NCI-H748 treated with DMSO at 0.1 percent for 48 hours (cell line): ENCODE measurements around the gene TADA3.

ENCODE experiments used
- DNase-seq: peaks from one replicate; lab custom pipeline; 2025; lab: John Stamatoyannopoulos, UW

The TADA3 gene, protein sequence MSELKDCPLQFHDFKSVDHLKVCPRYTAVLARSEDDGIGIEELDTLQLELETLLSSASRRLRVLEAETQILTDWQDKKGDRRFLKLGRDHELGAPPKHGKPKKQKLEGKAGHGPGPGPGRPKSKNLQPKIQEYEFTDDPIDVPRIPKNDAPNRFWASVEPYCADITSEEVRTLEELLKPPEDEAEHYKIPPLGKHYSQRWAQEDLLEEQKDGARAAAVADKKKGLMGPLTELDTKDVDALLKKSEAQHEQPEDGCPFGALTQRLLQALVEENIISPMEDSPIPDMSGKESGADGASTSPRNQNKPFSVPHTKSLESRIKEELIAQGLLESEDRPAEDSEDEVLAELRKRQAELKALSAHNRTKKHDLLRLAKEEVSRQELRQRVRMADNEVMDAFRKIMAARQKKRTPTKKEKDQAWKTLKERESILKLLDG

DNA sequence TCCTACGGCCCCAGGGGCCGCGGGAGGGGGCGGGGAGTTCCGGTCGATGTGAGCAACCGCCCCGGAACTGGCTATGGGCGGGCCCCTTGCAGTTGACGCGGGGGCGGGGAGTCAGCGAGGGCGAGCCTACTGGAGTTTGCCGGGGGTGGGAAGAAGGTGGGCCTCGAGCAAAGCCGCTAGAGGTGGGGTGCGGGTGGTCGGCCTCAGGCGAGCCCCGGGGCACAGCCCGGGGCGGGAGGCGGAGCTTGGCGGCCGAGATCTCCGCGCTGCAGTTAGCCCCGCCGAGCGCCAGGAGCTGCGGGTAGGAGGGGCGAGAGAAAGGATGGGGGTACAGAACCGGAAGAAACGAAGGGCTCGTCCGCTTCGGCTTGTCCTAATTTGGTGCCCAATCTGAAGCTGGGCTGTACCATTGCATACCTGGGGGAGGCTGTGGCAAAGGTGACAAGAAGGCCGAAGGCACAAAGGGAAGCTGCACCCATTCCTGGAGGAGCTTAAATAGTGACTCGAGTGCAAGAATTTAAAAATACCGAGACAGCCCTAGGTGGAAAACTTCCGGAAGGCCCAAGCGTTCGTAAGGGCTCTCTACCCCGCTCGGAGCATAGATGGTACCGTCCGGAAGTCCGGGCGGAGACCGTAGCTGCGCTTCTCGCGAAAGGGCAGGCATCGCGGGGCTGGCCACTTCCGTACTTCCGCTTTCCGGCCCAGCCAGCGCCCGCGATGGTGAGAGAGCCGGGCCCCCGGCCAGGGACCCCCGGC lies at the start of gene TADA3, which contains the start of gene ARPC4:
TADA3 (minus strand) TSS at position 69 of the 756 bp plus-strand sequence. CDS start 1,007 bp downstream, outside the sequence.
ARPC4 (plus strand) TSS at position 678 of the 756 bp plus-strand sequence; CDS start at position 718, 40 bp downstream.
- peak; percentile 76 for DNase-seq

DNA sequence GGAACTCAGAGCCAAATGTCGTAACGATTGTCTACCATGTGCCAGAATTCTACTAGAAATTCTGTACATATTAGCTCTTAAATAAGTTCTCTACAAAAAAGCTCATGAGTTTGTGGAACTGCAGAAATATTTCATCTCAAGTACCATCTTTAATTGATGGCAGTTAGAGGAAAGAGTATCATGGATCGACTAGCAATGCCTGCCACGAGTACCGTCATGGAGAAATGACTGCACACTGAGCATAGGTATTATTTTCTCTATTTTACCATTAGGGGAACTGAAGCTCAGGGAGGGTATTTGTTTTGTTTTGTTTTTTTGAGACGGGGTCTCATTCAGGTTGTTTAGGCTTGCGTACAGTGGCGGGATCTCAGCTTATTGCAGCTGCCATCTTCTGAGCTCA lies 48.7 kb upstream of the TADA3 start:
- DNase-seq, result no peak

DNA sequence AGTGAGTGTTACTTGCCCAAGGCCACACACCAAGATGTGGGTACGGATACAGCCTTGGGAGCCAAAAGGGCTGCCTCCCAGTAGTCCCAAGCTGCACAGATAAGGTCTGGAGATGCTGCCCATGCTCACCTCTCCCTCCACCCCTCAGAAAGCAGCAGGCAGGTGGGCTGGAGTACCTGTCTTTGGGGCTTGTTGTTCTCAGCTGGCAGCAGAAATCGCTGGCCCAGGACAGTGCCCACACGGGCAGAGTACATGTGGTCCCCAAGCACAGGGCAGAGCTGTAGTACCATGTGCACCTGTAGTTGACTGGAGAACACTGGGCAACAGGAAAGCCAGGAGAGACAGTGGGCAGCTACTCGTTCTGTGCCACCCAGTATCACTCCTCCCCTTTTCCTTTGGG lies 46.6 kb upstream of the TADA3 start:
- no peak for DNase-seq

DNA sequence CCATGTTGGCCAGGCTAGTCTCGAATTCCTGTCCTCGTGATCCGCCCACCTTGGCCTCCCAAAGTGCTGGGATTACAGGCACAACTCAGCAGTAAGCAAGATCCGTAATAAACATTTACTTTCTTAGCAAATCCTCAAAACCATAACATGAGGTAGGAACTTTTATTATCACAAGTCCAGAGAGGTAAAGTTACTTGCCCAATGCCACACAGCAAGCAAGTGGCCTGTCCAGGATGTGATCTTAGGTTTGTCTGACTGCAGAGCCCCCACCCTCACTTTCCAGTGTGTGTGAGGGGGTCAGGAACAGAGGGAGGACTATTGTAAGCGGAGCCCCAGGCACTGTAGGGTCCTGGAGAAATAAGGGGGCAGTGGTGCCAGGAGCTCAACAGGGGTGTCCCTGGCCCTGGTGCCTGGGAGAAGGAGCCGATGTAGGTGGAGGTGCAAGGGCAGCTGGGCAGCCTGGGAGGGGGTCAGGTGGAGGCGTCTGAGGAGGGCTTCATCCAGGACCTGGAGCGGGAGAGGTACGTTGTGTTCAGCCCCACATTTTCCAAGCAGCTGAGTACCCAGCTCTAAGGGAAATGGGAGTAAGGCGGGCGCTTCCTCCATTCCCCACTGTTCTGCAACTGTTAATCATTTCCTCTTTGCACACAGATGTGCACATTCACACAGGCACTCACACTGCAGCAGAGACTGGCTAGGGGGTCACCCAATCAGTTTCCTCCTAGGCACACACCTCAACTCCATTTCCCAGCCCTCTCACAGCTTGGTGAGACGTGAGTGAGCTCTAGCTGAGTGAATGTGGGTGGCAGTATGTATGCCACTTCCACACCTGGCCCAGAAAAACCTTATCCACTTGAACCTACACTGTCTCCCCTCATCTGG lies 45.7 kb upstream of the TADA3 start:
- DNase-seq, result no peak

DNA sequence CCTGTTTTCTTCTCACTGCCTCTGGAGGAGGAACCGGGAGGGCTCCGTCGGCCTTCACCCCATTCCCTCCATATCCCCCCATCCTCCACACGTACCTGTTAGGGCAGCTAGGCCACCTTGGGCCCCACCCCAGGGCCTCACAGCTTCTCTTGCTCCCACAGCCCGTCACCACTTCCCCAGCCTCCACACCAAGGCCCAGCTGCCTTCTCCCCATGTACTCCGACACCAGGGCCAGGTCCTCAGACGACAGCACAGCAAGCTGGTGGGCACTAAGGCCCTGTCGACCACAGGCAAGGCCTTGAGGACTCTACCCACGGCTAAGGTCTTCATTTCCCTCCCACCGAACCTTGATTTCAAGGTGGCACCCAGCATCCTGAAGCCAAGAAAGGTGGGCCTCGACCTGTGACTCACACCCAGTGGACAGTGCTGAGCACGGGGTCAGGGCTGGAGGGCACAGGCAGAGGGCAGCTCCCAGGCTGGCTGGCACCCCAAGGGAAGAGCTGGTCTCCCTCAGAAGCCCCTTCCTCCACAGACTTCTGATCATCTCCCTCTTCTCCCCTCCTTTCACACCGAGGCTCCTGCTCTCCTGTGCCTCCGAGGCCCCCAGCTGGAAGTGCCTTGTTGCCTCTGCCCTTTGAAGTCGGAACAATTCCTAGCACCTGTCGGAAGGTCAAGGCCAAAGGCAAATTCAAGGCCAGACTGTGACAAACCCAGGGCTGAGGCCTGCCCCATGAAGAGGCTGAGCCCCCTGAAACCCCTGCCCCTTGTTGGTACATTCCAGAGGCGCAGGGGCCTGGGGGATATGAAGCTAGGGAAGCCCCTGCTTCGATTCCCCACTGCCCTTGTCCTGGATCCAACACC lies 42.5 kb upstream of the TADA3 start:
- no peak for DNase-seq

DNA sequence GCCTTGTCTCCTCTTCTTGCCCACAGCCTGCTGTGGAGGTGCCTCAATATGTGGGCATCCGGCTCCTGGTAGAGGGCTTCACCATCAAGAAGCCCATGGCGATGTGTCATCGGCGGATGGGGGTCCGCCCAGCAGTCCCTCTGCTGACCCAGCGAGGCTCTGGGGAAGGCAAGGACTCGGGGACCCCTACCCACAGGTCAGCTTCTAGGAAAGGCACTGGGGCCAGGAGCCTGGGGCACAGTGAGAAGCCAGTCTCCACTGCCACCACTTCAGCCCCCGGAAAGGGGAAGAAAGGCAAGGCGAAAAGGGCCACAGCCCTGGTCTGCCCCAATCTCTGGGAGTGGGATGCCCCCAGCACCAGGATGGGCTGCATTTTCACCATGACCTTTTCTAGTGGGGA lies 40.8 kb upstream of the TADA3 start:
- DNase-seq, result no peak

DNA sequence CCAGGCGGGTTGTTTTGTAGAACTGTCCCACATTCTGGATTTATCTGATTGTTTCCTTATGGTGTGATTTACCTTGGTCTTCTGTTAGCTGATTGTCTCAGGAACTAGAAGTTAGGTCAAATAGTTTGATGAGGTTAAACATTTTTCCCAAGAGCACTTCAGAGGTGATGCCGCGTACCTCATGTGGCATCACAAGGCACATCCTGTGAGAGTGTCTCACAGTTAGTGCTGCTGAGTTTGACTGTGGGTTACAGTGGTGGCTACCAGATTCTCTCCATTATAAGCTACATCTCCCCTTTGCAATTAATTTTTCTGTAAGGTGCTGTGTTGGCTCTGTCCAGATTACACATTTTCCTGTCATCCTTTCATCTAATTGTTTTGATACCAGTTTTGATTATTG lies 39.0 kb upstream of the TADA3 start:
- no peak for DNase-seq

DNA sequence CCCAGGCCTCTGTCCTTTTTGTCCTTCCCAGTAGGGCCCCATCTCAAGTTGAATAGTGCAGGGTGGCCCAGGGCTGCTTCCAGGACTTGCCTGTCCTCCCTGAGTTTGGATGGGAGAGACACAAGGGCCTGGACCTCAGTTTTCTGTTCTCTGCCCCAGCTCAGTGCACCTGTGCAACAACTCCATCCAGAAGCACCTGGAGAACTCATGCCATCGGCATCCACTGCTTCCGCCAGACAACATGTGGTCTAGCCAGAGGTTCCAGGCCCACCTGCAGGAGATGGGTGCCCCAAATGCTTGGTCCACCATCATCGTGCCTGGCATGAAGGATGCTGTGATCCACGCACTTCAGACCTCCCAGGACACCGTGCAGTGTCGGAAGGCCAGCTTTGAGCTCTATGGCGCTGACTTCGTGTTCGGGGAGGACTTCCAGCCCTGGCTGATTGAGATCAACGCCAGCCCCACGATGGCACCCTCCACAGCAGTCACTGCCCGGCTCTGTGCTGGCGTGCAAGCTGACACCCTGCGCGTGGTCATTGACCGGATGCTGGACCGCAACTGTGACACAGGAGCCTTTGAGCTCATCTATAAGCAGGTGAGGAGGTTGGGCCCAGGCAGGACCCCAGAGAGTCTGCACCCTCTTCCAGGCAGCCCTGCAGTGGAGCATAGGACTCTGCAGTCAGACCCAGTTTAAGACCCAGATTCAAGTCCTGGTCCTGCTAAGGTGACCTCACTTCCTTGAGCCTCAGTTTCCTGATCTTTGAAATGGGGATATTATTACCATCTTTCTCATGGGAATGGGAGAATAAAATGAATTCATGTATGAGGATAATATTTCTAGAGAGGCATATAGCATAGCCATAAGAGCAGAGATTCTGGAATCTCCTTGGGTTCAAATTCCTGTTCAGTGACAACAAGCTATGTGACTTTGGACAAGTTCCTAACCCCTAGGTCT lies 36.8 kb upstream of the TADA3 start:
- DNase-seq, result no peak

DNA sequence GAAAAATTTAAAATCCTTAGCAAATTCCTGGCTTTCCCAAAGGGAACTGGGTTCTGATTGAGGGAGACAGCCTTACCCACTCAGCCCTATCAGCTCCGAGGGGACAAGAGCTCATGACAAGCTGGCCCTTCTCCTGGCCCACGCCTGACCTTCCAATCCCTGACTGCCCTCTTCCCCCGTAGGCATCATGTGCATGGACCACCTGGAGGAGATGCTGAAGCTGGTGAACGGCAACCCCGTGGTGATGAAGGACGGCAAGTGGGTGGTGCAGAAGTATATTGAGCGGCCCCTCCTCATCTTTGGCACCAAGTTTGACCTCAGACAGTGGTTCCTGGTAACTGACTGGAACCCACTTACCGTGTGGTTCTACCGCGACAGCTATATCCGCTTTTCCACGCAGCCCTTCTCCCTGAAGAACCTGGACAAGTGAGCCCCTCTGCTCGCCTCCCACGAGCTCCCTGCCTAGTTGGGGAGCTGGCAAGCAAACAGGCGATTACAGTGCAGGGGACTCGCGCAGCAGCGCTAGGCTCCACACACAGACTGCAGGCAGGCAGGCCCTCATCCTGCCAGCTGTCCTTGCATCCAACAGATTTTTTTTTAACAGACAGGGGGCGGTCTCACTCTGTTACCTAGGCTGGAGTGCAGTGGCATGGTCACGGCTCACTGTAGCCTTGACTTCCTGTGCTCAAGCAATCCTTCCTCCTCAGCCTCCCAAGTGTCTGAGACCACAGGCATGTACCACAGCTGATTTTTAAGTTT lies 34.7 kb upstream of the TADA3 start:
- DNase-seq, result no peak

DNA sequence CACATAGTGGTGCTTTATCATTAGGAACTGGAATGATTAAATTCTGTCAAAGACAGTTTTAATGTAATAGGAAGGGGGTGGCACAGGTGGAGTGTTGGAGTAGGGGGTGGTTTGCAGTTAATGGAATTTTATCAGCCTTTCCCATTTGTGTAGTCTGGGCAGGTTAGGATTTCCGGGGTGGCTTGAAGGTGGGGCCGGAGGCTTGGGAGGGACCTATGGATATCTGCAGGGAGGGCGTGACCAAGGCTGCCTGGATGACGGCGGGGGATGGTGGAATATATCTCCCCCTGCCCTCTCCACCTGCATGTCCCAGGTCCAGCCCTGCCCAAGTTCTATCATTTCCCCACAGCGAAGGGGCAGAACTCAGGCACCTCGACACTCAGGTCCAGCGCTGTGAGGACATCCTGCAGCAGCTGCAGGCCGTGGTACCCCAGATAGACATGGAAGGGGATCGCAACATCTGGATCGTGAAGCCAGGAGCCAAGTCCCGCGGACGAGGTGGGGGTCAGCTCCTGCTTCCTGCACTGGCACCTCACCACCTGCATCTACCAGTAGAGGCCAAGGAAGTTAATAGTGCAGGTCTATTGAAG lies 33.3 kb upstream of the TADA3 start:
- DNase-seq, result no peak

DNA sequence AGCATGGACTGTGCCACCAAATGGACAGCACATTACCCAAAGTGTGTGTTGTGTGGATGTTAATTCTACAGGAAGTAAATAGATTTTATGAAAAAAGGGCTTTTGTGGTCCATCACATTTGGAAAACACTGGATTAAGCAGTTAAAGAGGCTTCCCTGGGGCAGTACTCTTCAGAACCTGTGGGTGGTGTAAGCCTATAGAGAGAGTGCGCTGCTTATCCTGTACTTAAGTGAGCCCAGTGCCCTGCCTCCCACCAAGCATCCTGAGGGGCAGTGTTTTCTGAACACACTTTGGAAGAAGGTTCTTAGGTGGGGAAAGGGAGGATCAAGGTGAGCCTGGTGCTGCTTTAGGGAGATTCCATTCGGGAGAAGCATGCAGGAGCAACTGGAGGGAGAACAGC lies 28.7 kb upstream of the TADA3 start:
- DNase-seq, result no peak

DNA sequence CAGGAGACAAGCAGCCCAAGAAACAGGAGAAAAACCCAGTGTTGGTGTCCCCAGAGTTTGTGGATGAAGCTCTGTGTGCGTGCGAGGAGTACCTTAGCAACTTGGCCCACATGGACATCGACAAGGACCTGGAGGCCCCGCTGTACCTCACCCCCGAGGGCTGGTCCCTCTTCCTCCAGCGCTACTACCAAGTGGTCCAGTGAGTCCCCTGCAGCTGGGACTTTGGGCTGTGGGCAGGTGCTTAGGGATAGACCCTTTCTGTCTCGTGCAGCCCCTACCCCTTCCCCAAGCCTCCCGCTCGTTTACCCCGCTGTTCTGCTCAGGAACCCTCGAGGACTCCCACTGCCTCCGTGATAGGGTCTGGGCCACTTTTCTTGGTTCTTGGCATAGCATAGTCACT lies 28.3 kb upstream of the TADA3 start:
- DNase-seq, result no peak

DNA sequence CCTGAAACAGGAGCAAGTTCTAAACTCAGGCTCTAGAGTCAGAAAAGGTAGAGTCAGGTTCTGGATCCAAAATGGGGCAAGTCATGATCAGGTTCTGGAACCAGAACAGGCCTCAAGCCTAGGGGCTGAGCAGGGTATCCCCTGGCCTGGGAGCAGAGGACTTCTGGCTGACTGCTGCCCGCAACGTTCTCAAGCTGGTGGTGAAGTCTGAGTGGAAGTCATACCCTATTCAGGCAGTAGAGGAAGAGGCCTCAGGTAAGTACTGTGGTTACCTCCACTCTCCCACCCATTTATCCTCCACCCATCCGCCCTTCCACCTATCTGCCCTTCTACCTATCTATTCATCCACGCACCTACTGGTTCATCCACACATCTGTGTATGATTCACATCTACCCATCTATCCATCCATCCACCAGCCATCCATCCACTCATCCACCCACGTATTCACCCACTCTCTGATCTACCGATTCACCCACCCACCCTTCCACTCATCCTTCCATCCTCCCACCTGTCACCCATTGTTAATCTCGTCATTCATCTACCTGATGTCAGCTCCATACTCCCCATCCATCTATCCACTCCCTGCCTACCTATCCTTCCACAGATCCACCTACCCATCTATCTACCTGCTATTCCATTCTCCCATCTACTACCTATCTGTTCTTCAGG lies 26.5 kb upstream of the TADA3 start:
- DNase-seq, result no peak

DNA sequence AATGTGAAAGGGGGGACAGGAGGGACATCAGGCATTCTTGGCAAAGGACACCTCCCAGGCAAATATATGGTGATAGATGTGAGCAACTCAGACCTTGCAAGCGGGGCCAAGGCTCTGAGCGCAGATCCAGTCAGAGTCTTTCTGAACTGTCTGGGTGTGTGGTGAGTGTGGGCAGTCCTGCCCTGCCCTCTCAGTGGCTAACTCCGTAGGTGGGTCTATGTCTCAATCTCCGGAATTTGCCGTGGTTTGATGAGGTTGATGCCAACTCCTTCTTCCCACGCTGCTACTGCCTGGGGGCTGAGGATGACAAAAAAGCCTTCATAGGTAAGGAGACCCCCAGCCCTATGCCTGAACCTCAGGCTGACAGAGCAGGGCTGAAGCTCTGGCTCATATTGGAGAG lies 25.2 kb upstream of the TADA3 start:
- DNase-seq, result no peak

DNA sequence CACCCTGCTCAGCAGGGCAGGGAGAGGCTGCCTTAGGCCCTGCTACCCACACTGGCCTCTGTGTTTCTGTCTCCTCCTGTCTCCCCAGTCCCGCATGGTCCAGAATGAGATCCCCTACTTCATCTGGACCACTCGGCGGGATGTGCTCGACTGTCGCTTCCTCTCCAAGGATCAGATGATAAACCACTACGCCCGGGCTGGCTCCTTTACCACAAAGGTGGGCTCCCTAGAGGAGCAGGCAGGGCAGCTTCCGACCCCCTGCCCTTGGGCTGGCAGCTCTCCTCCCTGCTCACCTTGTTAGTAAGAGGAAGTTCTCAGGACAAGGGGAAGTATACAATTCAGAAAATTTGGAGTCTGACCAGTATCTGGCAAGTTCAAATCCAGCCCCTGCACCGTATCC lies 23.7 kb upstream of the TADA3 start:
- no peak for DNase-seq

DNA sequence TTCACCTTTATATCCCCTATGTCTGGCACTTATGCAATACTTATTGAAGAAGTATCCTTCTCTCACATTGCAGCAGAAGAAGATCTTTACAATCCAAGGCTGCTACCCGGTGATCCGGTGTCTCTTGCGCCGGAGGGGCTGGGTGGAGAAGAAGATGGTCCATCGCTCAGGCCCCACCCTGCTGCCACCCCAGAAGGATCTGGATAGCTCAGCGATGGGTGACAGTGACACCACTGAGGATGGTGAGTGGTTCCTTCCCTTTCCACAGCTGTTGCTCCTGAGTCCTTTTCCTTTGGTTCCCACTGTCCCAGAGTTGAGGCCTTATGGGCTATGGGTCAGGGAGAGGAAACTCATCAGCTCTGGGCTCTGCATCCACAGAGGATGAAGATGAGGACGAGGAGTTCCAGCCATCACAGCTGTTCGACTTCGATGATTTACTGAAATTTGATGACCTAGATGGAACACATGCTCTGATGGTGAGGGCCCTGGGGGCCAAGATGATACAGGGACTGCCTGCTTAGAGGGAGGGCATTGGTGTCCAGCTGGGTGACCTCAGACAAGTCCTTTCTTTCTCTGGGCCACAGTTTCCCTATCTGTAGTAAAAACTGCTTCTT lies 20.7 kb upstream of the TADA3 start:
- DNase-seq, result no peak

DNA sequence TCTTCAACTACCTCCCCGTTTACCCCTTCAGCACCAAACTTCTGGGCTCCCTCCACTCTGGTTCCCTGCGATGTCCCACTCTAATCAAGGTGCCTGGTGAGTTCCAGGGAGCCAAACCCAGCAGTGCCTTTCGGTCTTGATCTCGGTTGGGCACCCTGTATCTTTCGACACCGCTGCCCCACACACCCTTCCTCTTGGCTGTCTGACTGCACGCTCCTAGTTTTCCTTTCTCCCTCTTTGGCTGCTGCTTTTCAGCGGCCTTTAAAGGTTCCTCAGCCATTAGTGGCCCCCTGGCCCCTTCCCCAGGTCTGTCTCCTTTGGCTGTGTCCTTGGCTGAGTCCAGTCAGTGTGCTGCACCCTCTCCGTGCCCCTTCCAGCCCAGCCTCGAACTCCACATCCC lies 18.6 kb upstream of the TADA3 start:
- DNase-seq, result no peak

DNA sequence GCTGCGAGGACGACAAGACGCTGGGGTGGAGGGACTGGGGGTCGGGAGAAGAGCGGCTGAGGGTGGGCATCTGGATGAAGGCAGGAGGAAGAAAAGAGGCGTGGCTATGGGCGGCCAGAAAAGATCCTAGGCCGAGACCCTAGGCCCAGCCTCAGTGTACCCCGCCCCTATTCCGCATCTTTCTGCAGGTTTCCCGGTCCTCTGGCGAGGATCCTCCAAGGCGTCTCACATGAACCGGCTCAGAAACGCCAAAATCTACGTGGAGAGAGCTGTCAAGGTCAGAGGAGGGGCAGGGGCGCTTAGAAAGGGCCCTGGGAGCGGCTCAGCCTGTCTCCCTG lies 18.1 kb upstream of the TADA3 start:
- DNase-seq, result no peak
